Astrocyte (in vitro differentiated cells and primary cell): ENCODE results near the gene TET2. TPM values are rescaled to one million over a fixed set of nuclear protein-coding genes. Genes with fewer than 3 reads are reported as not detected.

Experiments used
- DNase-seq: peaks from one replicate; pipeline ENCODE4 v3.0.0-alpha.2; 2010; ENCODE audit warnings: low read depth
- FAIRE-seq: peaks from 2 replicates; lab custom pipeline; 2011; peaks lifted over from hg19 to GRCh38; lab: Jason Lieb, UNC
- H2AFZ ChIP-seq: 2 replicates; pipeline ENCODE4 v1.6.0; 2012; ENCODE audit warnings: low read depth, low read length, inconsistent platforms
- H3K27ac ChIP-seq: 2 replicates; pipeline ENCODE4 v1.5.1; 2011; ENCODE audit warnings: low read depth, low read length, inconsistent platforms
- H3K27me3 ChIP-seq: 2 replicates; pipeline ENCODE4 v1.6.0; 2011; ENCODE audit warnings: low read length, inconsistent platforms; ENCODE audit not compliant: insufficient read depth
- H3K36me3 ChIP-seq: 2 replicates; pipeline ENCODE4 v1.5.1; 2011; ENCODE audit warnings: low read length, inconsistent platforms; ENCODE audit not compliant: insufficient read depth
- H3K4me1 ChIP-seq: 2 replicates; pipeline ENCODE4 v1.5.1; 2011; ENCODE audit warnings: low read length, inconsistent platforms; ENCODE audit not compliant: insufficient read depth
- H3K4me2 ChIP-seq: 2 replicates; pipeline ENCODE4 v1.6.0; 2012; ENCODE audit warnings: low read length, inconsistent platforms
- H3K4me3 ChIP-seq: 2 replicates; pipeline ENCODE4 v1.5.1; 2011; ENCODE audit warnings: low read depth, mild to moderate bottlenecking, low read length, inconsistent platforms; ENCODE audit not compliant: insufficient read depth
- H3K79me2 ChIP-seq: 2 replicates; pipeline ENCODE4 v1.6.0; 2012; ENCODE audit warnings: mild to moderate bottlenecking, low read length, inconsistent platforms; ENCODE audit not compliant: insufficient read depth
- H3K9ac ChIP-seq: 2 replicates; pipeline ENCODE4 v1.6.0; 2012; ENCODE audit warnings: mild to moderate bottlenecking, low read length, inconsistent platforms
- H3K9me3 ChIP-seq: 2 replicates; pipeline ENCODE4 v1.5.1; 2012; ENCODE audit warnings: low read depth, mild to moderate bottlenecking, low read length, inconsistent platforms; ENCODE audit not compliant: insufficient read depth
- H4K20me1 ChIP-seq: 2 replicates; pipeline ENCODE4 v1.6.0; 2012; ENCODE audit warnings: low read length, inconsistent platforms; ENCODE audit not compliant: insufficient read depth
- H3K27ac Mint-ChIP-seq: one replicate; pipeline ENCODE4 v1.8.0; 2021; ENCODE audit warnings: mild to moderate bottlenecking, mixed read lengths; ENCODE audit not compliant: unreplicated experiment
- H3K27me3 Mint-ChIP-seq: one replicate; pipeline ENCODE4 v1.8.0; 2021; ENCODE audit warnings: low read depth, mixed read lengths; ENCODE audit not compliant: unreplicated experiment
- H3K36me3 Mint-ChIP-seq: one replicate; pipeline ENCODE4 v1.8.0; 2021; ENCODE audit warnings: low read depth, mixed read lengths; ENCODE audit not compliant: unreplicated experiment
- H3K4me1 Mint-ChIP-seq: one replicate; pipeline ENCODE4 v1.8.0; 2021; ENCODE audit warnings: low read depth, mixed read lengths; ENCODE audit not compliant: unreplicated experiment
- H3K4me3 Mint-ChIP-seq: one replicate; pipeline ENCODE4 v1.8.0; 2021; ENCODE audit warnings: mild to moderate bottlenecking, moderate library complexity, mixed read lengths; ENCODE audit not compliant: unreplicated experiment
- H3K9me3 Mint-ChIP-seq: one replicate; pipeline ENCODE4 v1.8.0; 2021; ENCODE audit warnings: mild to moderate bottlenecking, mixed read lengths; ENCODE audit not compliant: unreplicated experiment
- EZH2 ChIP-seq: IDR thresholded peaks from 2 replicates; pipeline ENCODE4 v1.6.1; 2012; ENCODE audit warnings: mild to moderate bottlenecking, low read length, inconsistent platforms; ENCODE audit not compliant: insufficient read depth
- total RNA-seq: library from RNA; stranded (reverse); gene quantifications from 2 replicates; pipeline ENCODE4 v1.2.1, GENCODE V29; 2021
- TF ChIP-seq, protein P1 (sequence below): IDR thresholded peaks from 2 replicates; pipeline ENCODE4 v1.5.1; 2011; ENCODE audit warnings: low read depth, mild to moderate bottlenecking, inconsistent platforms, low read length, moderate library complexity; ENCODE audit not compliant: insufficient read depth

TET2 gene
- total RNA-seq, 1 donor from 2014 or later: 15.7 TPM

- Histone ChIP-seq H3K79me2 (no peaks in the 10 kb centered on the region), H2AFZ (no peak overlapping the region), H3K4me1 (no peaks in the 10 kb centered on the region), H3K36me3 (peaks cover 33% of the 10 kb centered on the region), H3K9ac (no peak overlapping the region), H3K27me3 (no peaks in the 10 kb centered on the region), H3K27ac (no peak overlapping the region), H3K4me3 (no peak overlapping the region), H4K20me1 (no peaks in the 10 kb centered on the region), H3K9me3 (no peaks in the 10 kb centered on the region), H3K4me2 (no peak overlapping the region)
- DNase-seq (no peak), FAIRE-seq (no peak)
- Mint-ChIP-seq H3K4me1 (no peaks in the 10 kb centered on the region), H3K36me3 (peaks cover 32% of the 10 kb centered on the region), H3K4me3 (no peak overlapping the region), H3K27me3 (no peaks in the 10 kb centered on the region), H3K27ac (no peak overlapping the region), H3K9me3 (no peaks in the 10 kb centered on the region)
- no peak for TF ChIP-seq EZH2
- TF ChIP-seq, protein P1, sequence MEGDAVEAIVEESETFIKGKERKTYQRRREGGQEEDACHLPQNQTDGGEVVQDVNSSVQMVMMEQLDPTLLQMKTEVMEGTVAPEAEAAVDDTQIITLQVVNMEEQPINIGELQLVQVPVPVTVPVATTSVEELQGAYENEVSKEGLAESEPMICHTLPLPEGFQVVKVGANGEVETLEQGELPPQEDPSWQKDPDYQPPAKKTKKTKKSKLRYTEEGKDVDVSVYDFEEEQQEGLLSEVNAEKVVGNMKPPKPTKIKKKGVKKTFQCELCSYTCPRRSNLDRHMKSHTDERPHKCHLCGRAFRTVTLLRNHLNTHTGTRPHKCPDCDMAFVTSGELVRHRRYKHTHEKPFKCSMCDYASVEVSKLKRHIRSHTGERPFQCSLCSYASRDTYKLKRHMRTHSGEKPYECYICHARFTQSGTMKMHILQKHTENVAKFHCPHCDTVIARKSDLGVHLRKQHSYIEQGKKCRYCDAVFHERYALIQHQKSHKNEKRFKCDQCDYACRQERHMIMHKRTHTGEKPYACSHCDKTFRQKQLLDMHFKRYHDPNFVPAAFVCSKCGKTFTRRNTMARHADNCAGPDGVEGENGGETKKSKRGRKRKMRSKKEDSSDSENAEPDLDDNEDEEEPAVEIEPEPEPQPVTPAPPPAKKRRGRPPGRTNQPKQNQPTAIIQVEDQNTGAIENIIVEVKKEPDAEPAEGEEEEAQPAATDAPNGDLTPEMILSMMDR: no peak
These were observed 126.6 kb downstream of the TET2 start for GRCh38 chr4:105273230-105273629.

- H3K9me3 ChIP-seq: no peaks in the 10 kb centered on the region
- FAIRE-seq (no peak), DNase-seq (no peak)
- no peak for TF ChIP-seq EZH2
- no peaks in the 10 kb centered on the region for H3K79me2 ChIP-seq
- no peak overlapping the region for H2AFZ ChIP-seq
- H3K4me1 ChIP-seq: no peaks in the 10 kb centered on the region
- no peak overlapping the region for H3K4me2 ChIP-seq
- peaks cover 33% of the 10 kb centered on the region for H3K36me3 ChIP-seq
- no peak overlapping the region for H3K4me3 ChIP-seq
- no peak overlapping the region for H3K27ac ChIP-seq
- no peaks in the 10 kb centered on the region for H3K27me3 ChIP-seq
- H3K4me3 Mint-ChIP-seq: no peak overlapping the region
- H3K4me1 Mint-ChIP-seq: no peaks in the 10 kb centered on the region
- H3K9ac ChIP-seq: no peak overlapping the region
- no peaks in the 10 kb centered on the region for H3K27me3 Mint-ChIP-seq
- no peaks in the 10 kb centered on the region for H4K20me1 ChIP-seq
- H3K27ac Mint-ChIP-seq: no peak overlapping the region
- H3K36me3 Mint-ChIP-seq: peaks cover 32% of the 10 kb centered on the region
- no peaks in the 10 kb centered on the region for H3K9me3 Mint-ChIP-seq
These were observed 127.4 kb downstream of the TET2 start for GRCh38 chr4:105274090-105274489.

DNA sequence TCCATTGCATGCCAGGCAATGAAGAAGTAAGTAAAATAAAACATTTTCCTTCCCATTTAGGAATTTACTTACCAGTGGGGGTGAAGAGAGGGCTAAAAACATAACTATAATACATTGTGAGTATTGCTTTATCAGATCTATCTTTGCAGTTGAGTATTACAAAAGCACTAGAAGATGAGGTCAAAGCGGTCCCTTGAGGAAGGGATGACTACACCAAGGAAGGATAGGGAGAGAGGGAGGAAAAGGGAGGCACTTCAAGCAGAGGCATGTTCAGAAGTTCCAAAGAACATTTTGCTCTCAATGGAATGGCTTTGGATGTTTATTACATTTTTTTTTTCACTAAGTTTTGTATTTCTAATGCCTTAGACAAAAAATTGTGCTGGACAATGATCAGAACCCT lies 127.8 kb downstream of the TET2 start:
- Mint-ChIP-seq H3K4me1 (no peaks in the 10 kb centered on the region), H3K9me3 (no peaks in the 10 kb centered on the region), H3K27me3 (no peaks in the 10 kb centered on the region), H3K27ac (no peak overlapping the region), H3K4me3 (no peak overlapping the region), H3K36me3 (peaks cover 30% of the 10 kb centered on the region)
- TF ChIP-seq, protein P1: no peak
- no peak for TF ChIP-seq EZH2
- no peak overlapping the region for H3K27ac ChIP-seq
- no peak overlapping the region for H3K4me2 ChIP-seq
- H4K20me1 ChIP-seq: no peaks in the 10 kb centered on the region
- no peaks in the 10 kb centered on the region for H3K27me3 ChIP-seq
- no peak overlapping the region for H2AFZ ChIP-seq
- no peaks in the 10 kb centered on the region for H3K79me2 ChIP-seq
- DNase-seq (no peak), FAIRE-seq (no peak)
- H3K36me3 ChIP-seq: peaks cover 31% of the 10 kb centered on the region
- H3K4me1 ChIP-seq: no peaks in the 10 kb centered on the region
- no peak overlapping the region for H3K9ac ChIP-seq
- no peak overlapping the region for H3K4me3 ChIP-seq
- H3K9me3 ChIP-seq: no peaks in the 10 kb centered on the region
